SK-N-SH (cell line): ENCODE data around the gene TECR. TPM values are rescaled to one million over a fixed set of nuclear protein-coding genes. Genes with fewer than 3 reads are reported as not detected.

Source experiments
- CTCF ChIA-PET: fragments of 300-600, 350-600 bp; formaldehyde crosslinking; extraction: SDS; loops from one replicate; lab custom pipeline; 2021; lab: Yijun Ruan, JAX
- POLR2A ChIA-PET: fragments of 350-600 bp; sonication (Branson Sonifier 250); formaldehyde crosslinking; extraction: SDS; loops from one replicate; lab custom pipeline; 2020; ENCODE audit warnings: antibody characterized with exemption, inconsistent platforms; lab: Yijun Ruan, JAX
- DNase-seq: peaks from one replicate; pipeline ENCODE4 v3.0.0; 2012
- H2AFZ ChIP-seq: fragments of 200-600 bp; sonication (generic); 2 replicates; pipeline ENCODE4 v1.8.1; 2016; ENCODE audit warnings: antibody characterized with exemption, mild to moderate bottlenecking, low read depth
- H3F3A ChIP-seq: fragments of 200-600 bp; sonication (generic); replicated peaks from 2 replicates; pipeline ENCODE3; 2016; ENCODE audit warnings: antibody characterized with exemption, mild to moderate bottlenecking; ENCODE audit not compliant: insufficient read depth
- H3K27ac ChIP-seq, 2 experiments: fragments of 200-500 bp in 1 of 2; fragments of 200-600 bp in 1 of 2; sonication (Bioruptor generic) in 1 of 2; sonication (generic), shearing (Covaris generic) in 1 of 2; 2 replicates each; pipeline versions ENCODE4 v1.5.1 to v1.6.1; 2014 to 2016; ENCODE audit warnings: low read depth in 2 of 2, inconsistent platforms in 1 of 2, low read length in 1 of 2, mild to moderate bottlenecking in 1 of 2, mixed read lengths in 1 of 2
- H3K27me3 ChIP-seq: fragments of 200-600 bp; sonication (generic), shearing (Covaris generic); 2 replicates; pipeline ENCODE4 v1.6.1; 2016; ENCODE audit warnings: mixed run types; ENCODE audit not compliant: insufficient read depth
- H3K36me3 ChIP-seq, 2 experiments: fragments of 200-500 bp in 1 of 2; fragments of 200-600 bp in 1 of 2; sonication (Bioruptor generic) in 1 of 2; sonication (generic) in 1 of 2; replicated peaks in 1 of 2; 2 replicates each; pipeline versions ENCODE3 to v1.5.1; 2014 to 2016; ENCODE audit warnings: low read length in 1 of 2, mild to moderate bottlenecking in 1 of 2; ENCODE audit not compliant: insufficient read depth in 2 of 2, control insufficient read depth in 1 of 2
- H3K4me1 ChIP-seq, 2 experiments: fragments of 200-500 bp in 1 of 2; fragments of 200-600 bp in 1 of 2; sonication (Bioruptor generic) in 1 of 2; sonication (generic), shearing (Covaris generic) in 1 of 2; 2 replicates each; pipeline versions ENCODE4 v1.5.1 to v1.6.1; 2014 to 2016; ENCODE audit warnings: low read depth in 1 of 2, low read length in 1 of 2, mixed run types in 1 of 2; ENCODE audit not compliant: insufficient read depth in 2 of 2, control insufficient read depth in 1 of 2
- H3K4me2 ChIP-seq: fragments of 200-600 bp; sonication (generic), shearing (Covaris generic); 2 replicates; pipeline ENCODE4 v1.6.1; 2017; ENCODE audit warnings: mixed run types
- H3K4me3 ChIP-seq, 2 experiments: fragments of 200-500 bp in 1 of 2; fragments of 200-600 bp in 1 of 2; sonication (Bioruptor generic) in 1 of 2; sonication (generic), shearing (Covaris generic) in 1 of 2; 2 replicates each; pipeline versions ENCODE4 v1.5.1 to v1.8.1; 2014 to 2016; ENCODE audit warnings: low read depth in 2 of 2, inconsistent platforms in 1 of 2, low read length in 1 of 2, mild to moderate bottlenecking in 1 of 2, mixed read lengths in 1 of 2, moderate library complexity in 1 of 2
- H3K79me2 ChIP-seq: fragments of 200-600 bp; sonication (generic); 2 replicates; pipeline ENCODE4 v1.8.1; 2017; ENCODE audit warnings: mild to moderate bottlenecking; ENCODE audit not compliant: insufficient read depth
- H3K9ac ChIP-seq: fragments of 200-600 bp; sonication (generic); 2 replicates; pipeline ENCODE4 v1.6.1; 2017; ENCODE audit warnings: mixed run types
- H3K9me2 ChIP-seq: fragments of 200-600 bp; sonication (generic); 2 replicates; pipeline ENCODE4 v1.6.1; 2017; ENCODE audit warnings: mixed run types
- H3K9me3 ChIP-seq: fragments of 200-600 bp; sonication (generic); 2 replicates; pipeline ENCODE4 v1.6.1; 2017; ENCODE audit warnings: mixed run types, mild to moderate bottlenecking, moderate library complexity
- H4K20me1 ChIP-seq: fragments of 200-600 bp; sonication (generic); 2 replicates; pipeline ENCODE4 v1.6.1; 2017; ENCODE audit warnings: mild to moderate bottlenecking, mixed run types; ENCODE audit not compliant: insufficient read depth
- ELF1 ChIP-seq: IDR thresholded peaks from 2 replicates; pipeline ENCODE4 v1.4.0; 2012
- EP300 ChIP-seq, 2 experiments: IDR thresholded peaks; 2 replicates each; pipeline versions ENCODE4 v1.4.0 to v1.6.1; 2012; ENCODE audit warnings: borderline replicate concordance in 1 of 2, low read depth in 1 of 2, low read length in 1 of 2
- FOXJ3 ChIP-seq: sonication (generic); formaldehyde crosslinking; IDR thresholded peaks from 2 replicates; pipeline ENCODE4 v1.5.1; 2020; ENCODE audit warnings: mild to moderate bottlenecking, missing genetic modification reagents
- FOXM1 ChIP-seq: IDR thresholded peaks from 2 replicates; pipeline ENCODE4 v1.4.0; 2012; ENCODE audit warnings: low read depth, mild to moderate bottlenecking
- GATA2 ChIP-seq: sonication (generic); formaldehyde crosslinking; IDR thresholded peaks from 2 replicates; pipeline ENCODE4 v1.5.0; 2020; ENCODE audit warnings: mild to moderate bottlenecking, missing genetic modification reagents
- MEF2A ChIP-seq: IDR thresholded peaks from 2 replicates; pipeline ENCODE4 v1.4.0; 2012; ENCODE audit warnings: low read depth, borderline replicate concordance
- MXI1 ChIP-seq: IDR thresholded peaks from 2 replicates; pipeline ENCODE4 v1.6.1; 2012; ENCODE audit warnings: mild to moderate bottlenecking, low read depth, low read length, improper control_type of control experiment
- POLR2AphosphoS5 ChIP-seq: IDR thresholded peaks from 2 replicates; pipeline ENCODE4 v1.6.1; 2012; ENCODE audit warnings: low read depth, low read length
- RCOR1 ChIP-seq: fragments of 150-350 bp; IDR thresholded peaks from 2 replicates; pipeline ENCODE4 v1.6.1; 2017; ENCODE audit warnings: antibody characterized with exemption, low read length
- REST ChIP-seq: IDR thresholded peaks from 2 replicates; pipeline ENCODE4 v1.6.1; 2012; ENCODE audit warnings: mild to moderate bottlenecking, low read depth, low read length, moderate library complexity
- RFX5 ChIP-seq: IDR thresholded peaks from 2 replicates; pipeline ENCODE4 v1.6.1; 2012; ENCODE audit warnings: mild to moderate bottlenecking, improper control_type of control experiment, low read length
- SIN3A ChIP-seq: IDR thresholded peaks from 2 replicates; pipeline ENCODE4 v1.6.1; 2012; ENCODE audit warnings: low read depth, mild to moderate bottlenecking, low read length, moderate library complexity, borderline replicate concordance
- TAF1 ChIP-seq: IDR thresholded peaks from 2 replicates; pipeline ENCODE4 v1.6.1; 2012; ENCODE audit warnings: low read depth, mild to moderate bottlenecking, low read length, moderate library complexity, borderline replicate concordance
- TCF12 ChIP-seq: IDR thresholded peaks from 2 replicates; pipeline ENCODE4 v1.4.0; 2012
- USF2 ChIP-seq: fragments of 150-350 bp; IDR thresholded peaks from 2 replicates; pipeline ENCODE4 v1.6.1; 2017; ENCODE audit warnings: antibody characterized with exemption, low read length, low read depth, borderline replicate concordance
- ZBTB33 ChIP-seq: IDR thresholded peaks from 2 replicates; pipeline ENCODE4 v1.4.0; 2012; ENCODE audit warnings: low read depth, borderline replicate concordance
- WGBS: methylation state at CpG from one replicate; pipeline ENCODE4 v1.1.6; 2017; ENCODE audit warnings: low lambda C conversion rate; 5-methylcytosine and 5-hydroxymethylcytosine counted together
- polyA plus RNA-seq, 3 experiments: library from polyadenylated mRNA; depleted of rRNA; stranded (reverse); fragments of >200 nt; gene quantifications; 2 replicates each; pipeline ENCODE4 v1.2.3, GENCODE V29; 2012
- TF ChIP-seq, protein P1 (sequence below): IDR thresholded peaks from 2 replicates; pipeline ENCODE4 v1.4.0; 2012; ENCODE audit warnings: low read depth, borderline replicate concordance
- TF ChIP-seq, protein P2 (sequence below): IDR thresholded peaks from 2 replicates; pipeline ENCODE4 v1.4.0; 2012; ENCODE audit warnings: low read depth
- TF ChIP-seq, protein P3 (sequence below): fragments of 150-350 bp; IDR thresholded peaks from 2 replicates; pipeline ENCODE4 v1.6.1; 2016; ENCODE audit warnings: mild to moderate bottlenecking, low read depth, low read length

The TECR gene
- polyA plus RNA-seq, 1 of the 3 experiments (the other 2 are of a cell fraction), result 110 TPM

DNA sequence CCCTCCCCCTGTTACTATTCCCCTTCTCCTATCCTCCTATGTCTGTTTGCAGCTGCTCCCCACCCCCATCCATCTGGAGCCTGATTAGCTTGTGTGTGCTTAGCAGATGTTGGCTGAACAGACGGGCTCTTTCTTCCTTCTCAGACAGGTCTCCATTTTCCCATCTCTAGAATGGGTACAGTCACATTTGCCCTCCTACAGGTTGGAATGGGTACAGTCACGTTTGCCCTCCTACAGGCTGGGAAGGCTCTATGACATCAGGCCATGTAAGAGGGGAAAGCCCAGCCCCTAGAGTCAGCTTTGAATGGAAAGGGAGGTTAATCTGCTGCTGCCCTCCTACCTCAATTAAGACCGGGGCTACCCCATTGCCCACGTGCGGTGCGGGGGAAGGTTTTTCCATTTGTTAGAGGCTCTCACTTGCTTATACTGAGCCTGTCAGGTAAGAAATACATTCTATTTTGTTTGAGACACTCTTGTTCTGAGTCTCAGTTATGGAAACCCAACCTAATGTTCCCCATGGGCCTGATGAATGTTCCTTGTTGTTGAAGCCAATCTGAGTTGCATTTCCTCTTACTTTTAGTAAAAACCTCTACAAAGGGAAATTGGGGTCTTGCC, 51.3 kb downstream of the TECR start:
- Histone ChIP-seq H4K20me1 (no peaks in the 10 kb centered on the region), H3K27ac (no peak overlapping the region), H3K79me2 (no peaks in the 10 kb centered on the region), H3K4me3 (no peak overlapping the region), H3K9me2 (no peaks in the 10 kb centered on the region), H3K4me1 (no peaks in the 10 kb centered on the region), H3K4me2 (no peak overlapping the region), H3K9me3 (no peaks in the 10 kb centered on the region), H3F3A (no peaks in the 10 kb centered on the region)
- WGBS, result 7% methylated on average over 6 of the region's 6 CpGs
- CTCF ChIA-PET, result interaction anchor here (1.0 kb wide), 1 partner anchor 27 kb away, joined by 3 read pairs; no protein-coding TSS in a partner anchor
- TF ChIP-seq, protein P1, sequence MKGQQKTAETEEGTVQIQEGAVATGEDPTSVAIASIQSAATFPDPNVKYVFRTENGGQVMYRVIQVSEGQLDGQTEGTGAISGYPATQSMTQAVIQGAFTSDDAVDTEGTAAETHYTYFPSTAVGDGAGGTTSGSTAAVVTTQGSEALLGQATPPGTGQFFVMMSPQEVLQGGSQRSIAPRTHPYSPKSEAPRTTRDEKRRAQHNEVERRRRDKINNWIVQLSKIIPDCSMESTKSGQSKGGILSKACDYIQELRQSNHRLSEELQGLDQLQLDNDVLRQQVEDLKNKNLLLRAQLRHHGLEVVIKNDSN, result no peak
- no peak for TF ChIP-seq FOXJ3 (CRISPR knock-in tag)
- TF ChIP-seq, all 33 proteins: peak for 0
- H3K9ac ChIP-seq, result no peak overlapping the region
- no peaks in the 10 kb centered on the region for H3K36me3 ChIP-seq
- POLR2A ChIA-PET, result no interaction called here
- H3K27me3 ChIP-seq, result peaks cover 5% of the 10 kb centered on the region; the same call in 1 of the 2 replicates
- no peak for DNase-seq
- H2AFZ ChIP-seq, result no peak overlapping the region

- CTCF ChIA-PET, result no interaction called here
Measured at GRCh38 chr19:14582894-14583340, 53.5 kb downstream of the TECR start, which contains the start of gene CLEC17A. Gene CLEC17A (plus strand): TSS chr19:14583084. CDS start chr19:14583161, 77 bp downstream.

More at GRCh38 chr19:14582894-14583340, 53.5 kb downstream of the TECR start, which contains the start of gene CLEC17A:
- H3K9me3 ChIP-seq, result no peaks in the 10 kb centered on the region
- WGBS, result 15% methylated on average over 6 of the region's 6 CpGs
- no peak within 1 kb of the TSS for H3K9ac ChIP-seq
- H3K79me2 ChIP-seq, result no peaks in the 10 kb centered on the region
- no peak for DNase-seq
- POLR2A ChIA-PET, result no interaction called here
- no peaks in the 10 kb centered on the region for H3K4me1 ChIP-seq
- H3K27me3 ChIP-seq, result peaks cover 5% of the 10 kb centered on the region; the same call in 1 of the 2 replicates
- no peak within 1 kb of the TSS for H3K4me2 ChIP-seq
- H3K9me2 ChIP-seq, result no peaks in the 10 kb centered on the region
- no peak within 1 kb of the TSS for H3K4me3 ChIP-seq
- H4K20me1 ChIP-seq, result no peaks in the 10 kb centered on the region
- TF ChIP-seq MXI1 (no peak), POLR2AphosphoS5 (no peak), FOXM1 (no peak), USF2 (no peak), SIN3A (no peak), MEF2A (no peak), REST (no peak), ELF1 (no peak), RCOR1 (no peak), RFX5 (no peak), EP300 (IDR thresholded peaks at IDR 0.05; ENCODE audit: borderline replicate concordance in 1 of 2, low read depth in 1 of 2, low read length in 1 of 2) (no peak), ZBTB33 (no peak), TCF12 (no peak), GATA2 (CRISPR knock-in tag) (no peak), TAF1 (no peak)
- TF ChIP-seq, protein P2, sequence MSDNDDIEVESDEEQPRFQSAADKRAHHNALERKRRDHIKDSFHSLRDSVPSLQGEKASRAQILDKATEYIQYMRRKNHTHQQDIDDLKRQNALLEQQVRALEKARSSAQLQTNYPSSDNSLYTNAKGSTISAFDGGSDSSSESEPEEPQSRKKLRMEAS, result no peak
- TF ChIP-seq, protein P3, sequence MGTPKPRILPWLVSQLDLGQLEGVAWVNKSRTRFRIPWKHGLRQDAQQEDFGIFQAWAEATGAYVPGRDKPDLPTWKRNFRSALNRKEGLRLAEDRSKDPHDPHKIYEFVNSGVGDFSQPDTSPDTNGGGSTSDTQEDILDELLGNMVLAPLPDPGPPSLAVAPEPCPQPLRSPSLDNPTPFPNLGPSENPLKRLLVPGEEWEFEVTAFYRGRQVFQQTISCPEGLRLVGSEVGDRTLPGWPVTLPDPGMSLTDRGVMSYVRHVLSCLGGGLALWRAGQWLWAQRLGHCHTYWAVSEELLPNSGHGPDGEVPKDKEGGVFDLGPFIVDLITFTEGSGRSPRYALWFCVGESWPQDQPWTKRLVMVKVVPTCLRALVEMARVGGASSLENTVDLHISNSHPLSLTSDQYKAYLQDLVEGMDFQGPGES, result no peak
- H3F3A ChIP-seq, result no peaks in the 10 kb centered on the region
- no peaks in the 10 kb centered on the region for H3K36me3 ChIP-seq
- no peak within 1 kb of the TSS for H3K27ac ChIP-seq
- no peak within 1 kb of the TSS for H2AFZ ChIP-seq
